NCI-H1105 (cell line): ENCODE data around the gene ALDOC.
"Not testable (repeated sequence)": the region's sequence is repeated elsewhere in the genome, so short reads cannot be mapped to it uniquely, and the experiment has no call there.

ENCODE experiments used
- DNase-seq: peaks from one replicate; lab custom pipeline; 2025; lab: John Stamatoyannopoulos, UW

The ALDOC gene

GRCh38 chr17:28582513-28582912, 5.8 kb upstream of the ALDOC start:
- no peak for DNase-seq

- DNase-seq: no peak
Measured at GRCh38 chr17:28580959-28581358, 4.3 kb upstream of the ALDOC start.

GRCh38 chr17:28579526-28579925, 2.8 kb upstream of the ALDOC start:
- DNase-seq: no peak

- DNase-seq: no peak
Measured at GRCh38 chr17:28578246-28579195, 1.8 kb upstream of the ALDOC start.

- DNase-seq: no peak
Measured at GRCh38 chr17:28577466-28577824, 750 bp upstream of the ALDOC start.

GRCh38 chr17:28576016-28576415, 679 bp downstream of the ALDOC start:
- not testable (repeated sequence) for DNase-seq

- DNase-seq: no peak
Measured at GRCh38 chr17:28575126-28575795, 1.4 kb downstream of the ALDOC start.

GRCh38 chr17:28574526-28574925, 2.2 kb downstream of the ALDOC start:
- no peak for DNase-seq

- no peak for DNase-seq
Measured at GRCh38 chr17:28573966-28574480, 2.7 kb downstream of the ALDOC start.

GRCh38 chr17:28573521-28573920, 3.2 kb downstream of the ALDOC start:
- no peak for DNase-seq

- DNase-seq: no peak
Measured at GRCh38 chr17:28573040-28573380, 3.7 kb downstream of the ALDOC start.

- no peak for DNase-seq
Measured at GRCh38 chr17:28572259-28573039, 4.2 kb downstream of the ALDOC start.

GRCh38 chr17:28571361-28572122, 5.2 kb downstream of the ALDOC start, which contains the start of gene PIGS:
Gene PIGS (minus strand): TSS chr17:28571524. CDS start chr17:28571496, 28 bp downstream.
- DNase-seq: peak; percentile 91

GRCh38 chr17:28570716-28571360, 5.9 kb downstream of the ALDOC start:
- DNase-seq: peak; percentile 40

GRCh38 chr17:28569446-28569845, 7.2 kb downstream of the ALDOC start:
- DNase-seq: no peak

GRCh38 chr17:28567604-28568003, 9.1 kb downstream of the ALDOC start:
- DNase-seq: no peak

- no peak for DNase-seq
Measured at GRCh38 chr17:28563475-28563874, 13.2 kb downstream of the ALDOC start.

GRCh38 chr17:28555022-28555421, 21.7 kb downstream of the ALDOC start:
- DNase-seq: no peak

GRCh38 chr17:28554565-28554964, 22.1 kb downstream of the ALDOC start:
- no peak for DNase-seq

GRCh38 chr17:28553000-28553505, 23.6 kb downstream of the ALDOC start:
- no peak for DNase-seq
